GM21381 (cell line): ENCODE results near the gene ACER3.
"Not testable (repeated sequence)": the region's sequence is repeated elsewhere in the genome, so short reads cannot be mapped to it uniquely, and the experiment has no call there.

Source experiments
- ATAC-seq: cut with Tn5 transposase; IDR thresholded peaks from one replicate; pipeline ENCODE4 v1.9.1; 2021; ENCODE audit warnings: mild to moderate bottlenecking, moderate library complexity; ENCODE audit not compliant: unreplicated experiment

The ACER3 gene

GRCh38 chr11:76872959-76873827 is 12.5 kb downstream of the ACER3 start:
- no peak for ATAC-seq

- no peak for ATAC-seq
Measured at GRCh38 chr11:76878014-76878413, 17.3 kb downstream of the ACER3 start.

- no peak for ATAC-seq
Measured at GRCh38 chr11:76880314-76880713, 19.6 kb downstream of the ACER3 start.

GRCh38 chr11:76880956-76881355 is 20.2 kb downstream of the ACER3 start:
- ATAC-seq = no peak

GRCh38 chr11:76885390-76886097 is 24.8 kb downstream of the ACER3 start:
- ATAC-seq = no peak

- no peak for ATAC-seq
Measured at GRCh38 chr11:76888989-76889388, 28.3 kb downstream of the ACER3 start.

- ATAC-seq = no peak
Measured at GRCh38 chr11:76889411-76889975, 28.8 kb downstream of the ACER3 start.

GRCh38 chr11:76890329-76890728 is 29.6 kb downstream of the ACER3 start:
- ATAC-seq = no peak

GRCh38 chr11:76891285-76891684 is 30.6 kb downstream of the ACER3 start:
- no peak for ATAC-seq

- ATAC-seq = no peak
Measured at GRCh38 chr11:76891793-76892192, 31.1 kb downstream of the ACER3 start.

GRCh38 chr11:76892306-76892705 is 31.6 kb downstream of the ACER3 start:
- no peak for ATAC-seq

- ATAC-seq = no peak
Measured at GRCh38 chr11:76897233-76897632, 36.5 kb downstream of the ACER3 start.

- ATAC-seq = no peak
Measured at GRCh38 chr11:76901144-76901543, 40.4 kb downstream of the ACER3 start.

GRCh38 chr11:76901622-76902021 is 40.9 kb downstream of the ACER3 start:
- ATAC-seq = not testable (repeated sequence)

- no peak for ATAC-seq
Measured at GRCh38 chr11:76902121-76903014, 41.6 kb downstream of the ACER3 start.

GRCh38 chr11:76903325-76903724 is 42.6 kb downstream of the ACER3 start:
- ATAC-seq = no peak

- no peak for ATAC-seq
Measured at GRCh38 chr11:76910620-76911414, 50.1 kb downstream of the ACER3 start.

- no peak for ATAC-seq
Measured at GRCh38 chr11:76911415-76911808, 50.7 kb downstream of the ACER3 start.

GRCh38 chr11:76916712-76917111 is 56.0 kb downstream of the ACER3 start:
- no peak for ATAC-seq

GRCh38 chr11:76918941-76919386 is 58.2 kb downstream of the ACER3 start:
- ATAC-seq = no peak
